ENCODE data around the gene NOM1.

Gene NOM1

GRCh38 chr7:157004521-157005455 is 55.3 kb downstream of the NOM1 start:
- DNase-seq = no peak

- DNase-seq = no peak
These were observed 56.1 kb downstream of the NOM1 start for GRCh38 chr7:157005456-157006204.

- no peak for DNase-seq
These were observed 56.8 kb downstream of the NOM1 start for GRCh38 chr7:157006205-157006747.

- DNase-seq = no peak
These were observed 57.4 kb downstream of the NOM1 start for GRCh38 chr7:157006829-157007469.

GRCh38 chr7:157007470-157008066 is 58.1 kb downstream of the NOM1 start:
- no peak for DNase-seq

GRCh38 chr7:157008206-157009169 is 59.0 kb downstream of the NOM1 start:
- DNase-seq = no peak

GRCh38 chr7:157009170-157009777 is 59.8 kb downstream of the NOM1 start:
- no peak for DNase-seq

GRCh38 chr7:157009778-157010587 is 60.5 kb downstream of the NOM1 start:
- peak in 1 of 5 experiments; percentile 31 for DNase-seq

GRCh38 chr7:157010588-157011332 is 61.2 kb downstream of the NOM1 start, which contains the start of gene MNX1:
MNX1 (minus strand) TSS chr7:157010663; CDS start chr7:157010350, 313 bp downstream.
- peak in 3 of 5 experiments; percentile 22 to 80 (median 38) for DNase-seq

- DNase-seq = no peak
These were observed 62.0 kb downstream of the NOM1 start for GRCh38 chr7:157011333-157012112.

- DNase-seq = no peak
These were observed 62.6 kb downstream of the NOM1 start for GRCh38 chr7:157012113-157012547.

GRCh38 chr7:157013101-157013500 is 63.6 kb downstream of the NOM1 start:
- DNase-seq = no peak

- DNase-seq = no peak
These were observed 64.4 kb downstream of the NOM1 start for GRCh38 chr7:157013602-157014549.

- no peak for DNase-seq
These were observed 65.4 kb downstream of the NOM1 start for GRCh38 chr7:157014635-157015555.

- DNase-seq = no peak
These were observed 66.5 kb downstream of the NOM1 start for GRCh38 chr7:157016024-157016351.
